Activated CD4-positive, alpha-beta T cell treated with anti-CD3 and anti-CD28 coated beads, Interleukin-2, Interleukin-6, amounts not matched to agents 100 ng/mL and 50 ng/mL, durations not matched to agents 16 hours and 8 hours (primary cell): ENCODE measurements around the gene CNIH1.
"Not testable (repeated sequence)": the region's sequence is repeated elsewhere in the genome, so short reads cannot be mapped to it uniquely, and the experiment has no call there.

ENCODE experiments used
- DNase-seq: peaks from one replicate; pipeline ENCODE4 v3.0.0-alpha.2; 2020

Gene CNIH1

DNA sequence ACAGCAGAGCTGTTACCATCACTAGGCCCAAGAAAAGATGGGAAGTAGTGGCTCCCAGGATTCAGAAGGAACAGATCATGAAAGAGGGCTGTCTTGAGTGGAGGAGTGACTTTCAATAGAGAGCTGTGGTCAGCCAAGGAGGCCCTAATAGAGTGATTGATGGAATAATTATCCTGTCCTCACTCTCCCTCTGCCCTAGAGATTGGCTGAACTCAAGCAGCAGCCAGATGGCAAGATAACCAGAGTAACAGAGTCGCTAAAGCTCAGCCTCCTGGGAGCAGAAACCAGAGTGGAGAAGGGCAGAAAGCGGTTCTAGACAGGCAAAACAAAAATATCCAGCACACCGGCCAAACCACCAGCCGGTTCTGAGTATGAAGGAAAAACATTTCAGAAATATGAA lies 24.5 kb upstream of the CNIH1 start:
- DNase-seq, result no peak

DNA sequence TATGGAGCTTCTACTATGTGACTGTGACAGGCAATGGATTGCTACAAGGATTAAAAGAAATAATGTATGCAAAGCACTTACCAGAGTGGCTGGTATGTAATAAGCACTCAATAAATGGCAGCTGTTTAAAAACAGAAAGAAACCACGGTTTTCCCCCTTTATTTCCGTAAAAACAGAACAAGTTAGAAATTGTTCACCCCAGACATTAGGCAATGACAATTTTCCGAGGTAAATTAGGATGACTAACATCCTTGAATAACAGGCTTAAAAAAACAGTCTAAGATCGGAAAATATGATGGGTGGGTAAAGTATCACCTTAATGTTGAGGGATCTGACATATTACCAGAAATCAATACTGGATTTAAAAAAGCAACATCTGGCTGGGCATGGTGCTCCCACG lies 20.9 kb upstream of the CNIH1 start:
- DNase-seq, result peak; percentile 3

DNA sequence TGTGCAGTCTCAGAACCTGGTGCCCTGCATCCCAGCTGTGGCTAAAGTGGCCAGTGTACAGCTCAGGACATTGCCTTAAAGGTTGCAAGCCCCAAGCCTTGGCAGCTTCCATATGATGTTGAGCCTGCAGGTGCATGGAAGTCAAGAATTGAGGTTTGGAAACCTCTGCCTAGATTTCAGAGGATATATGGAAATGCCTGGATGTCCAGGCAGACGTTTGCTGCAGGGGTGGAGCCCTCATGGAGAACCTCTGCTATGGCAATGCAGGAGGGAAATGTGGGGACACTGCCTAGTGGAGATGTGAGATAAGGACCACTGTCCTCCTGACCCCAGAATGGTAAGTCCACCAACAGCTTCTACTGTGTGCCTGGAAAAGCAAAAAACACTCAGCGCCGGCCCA lies 17.9 kb upstream of the CNIH1 start:
- DNase-seq, result no peak

DNA sequence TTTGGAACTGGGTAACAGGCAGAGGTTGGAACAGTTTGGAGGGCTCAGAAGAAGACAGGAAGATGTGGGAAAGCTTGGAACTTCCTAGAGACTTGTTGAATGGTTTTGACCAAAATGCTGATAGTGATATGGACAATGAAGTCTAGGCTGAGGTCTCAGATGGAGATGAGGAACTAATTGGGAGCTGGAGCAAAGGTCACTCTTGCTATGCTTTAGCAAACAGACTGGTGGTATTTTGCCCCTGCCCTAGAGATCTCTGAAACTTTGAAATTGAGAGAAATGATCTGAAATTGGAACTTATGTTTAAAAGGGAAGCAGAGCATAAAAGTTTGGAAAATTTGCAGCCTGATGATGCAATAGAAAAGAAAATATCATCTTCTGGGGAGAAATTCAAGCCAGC lies 17.4 kb upstream of the CNIH1 start:
- not testable (repeated sequence) for DNase-seq

DNA sequence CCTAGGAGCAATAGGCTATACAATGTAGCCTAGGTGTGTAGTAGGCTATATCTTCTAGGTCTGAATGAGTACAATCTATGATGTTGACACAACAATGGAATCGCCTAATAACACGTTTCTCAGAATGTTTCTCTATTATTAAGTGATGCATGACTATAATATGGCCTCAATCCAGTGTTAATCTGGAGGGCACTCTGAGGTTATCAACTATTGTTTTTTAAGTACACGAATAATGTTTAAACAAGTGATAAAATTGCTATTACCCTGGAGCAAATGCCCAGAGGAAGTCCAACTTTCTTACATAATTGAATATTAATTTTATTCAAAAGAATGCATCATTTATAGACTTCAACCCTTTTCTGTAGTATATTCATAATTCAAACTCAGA lies 16.4 kb upstream of the CNIH1 start:
- no peak for DNase-seq

DNA sequence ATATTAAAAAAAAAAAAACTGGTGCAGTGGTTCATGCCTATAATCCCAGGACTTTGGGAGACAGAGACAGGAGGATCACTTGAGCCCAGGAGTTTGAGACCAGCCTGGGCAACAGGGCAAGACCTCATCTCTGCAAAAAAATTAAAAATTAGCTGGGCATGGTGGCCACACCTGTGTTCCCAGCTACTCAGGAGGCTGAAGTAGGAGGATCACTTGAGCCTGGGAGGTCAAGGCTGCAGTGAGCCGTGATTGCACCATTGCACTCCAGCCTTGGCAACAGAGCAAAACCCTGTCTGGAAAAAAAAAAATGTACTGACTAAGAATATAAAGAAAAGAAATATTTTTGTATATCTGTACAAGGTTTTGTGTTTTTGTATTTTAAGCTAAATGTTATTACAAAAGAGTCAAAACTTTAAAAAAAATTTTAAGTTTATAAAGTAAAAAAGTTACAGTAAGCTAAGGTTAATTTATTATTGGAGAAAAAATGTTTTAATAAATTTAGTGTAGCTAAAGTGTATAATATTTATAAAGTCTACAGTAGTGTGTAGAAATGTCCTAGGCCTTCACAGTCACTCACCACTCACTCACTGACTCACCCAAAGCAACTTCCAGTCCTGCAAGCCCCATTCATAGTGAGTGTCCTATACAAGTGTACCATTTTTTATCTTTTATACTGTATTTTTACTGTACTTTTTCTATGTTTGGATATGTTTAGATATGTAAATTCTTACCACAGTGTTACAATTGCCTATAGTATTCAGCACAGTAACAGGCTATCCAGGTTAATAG lies 15.8 kb upstream of the CNIH1 start:
- DNase-seq, result not testable (repeated sequence)

DNA sequence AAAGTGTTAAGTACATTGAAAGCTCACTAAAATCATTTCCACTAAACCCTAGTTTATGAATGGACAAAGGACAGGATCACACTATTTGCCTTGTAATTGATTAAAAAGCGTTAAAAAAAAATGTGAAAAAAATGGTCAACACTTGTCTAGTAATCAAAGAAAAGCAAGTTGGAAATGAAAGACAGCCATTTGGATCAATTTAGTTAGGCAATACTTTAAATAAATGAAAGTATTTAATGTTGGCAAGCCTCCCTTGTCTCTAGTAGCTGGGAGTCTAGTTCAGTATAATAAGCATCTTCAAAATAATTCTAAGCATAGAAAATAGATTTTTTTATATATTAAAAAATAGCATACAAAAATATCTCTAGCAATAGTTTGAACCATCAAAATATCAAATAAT lies 14.2 kb upstream of the CNIH1 start:
- no peak for DNase-seq

DNA sequence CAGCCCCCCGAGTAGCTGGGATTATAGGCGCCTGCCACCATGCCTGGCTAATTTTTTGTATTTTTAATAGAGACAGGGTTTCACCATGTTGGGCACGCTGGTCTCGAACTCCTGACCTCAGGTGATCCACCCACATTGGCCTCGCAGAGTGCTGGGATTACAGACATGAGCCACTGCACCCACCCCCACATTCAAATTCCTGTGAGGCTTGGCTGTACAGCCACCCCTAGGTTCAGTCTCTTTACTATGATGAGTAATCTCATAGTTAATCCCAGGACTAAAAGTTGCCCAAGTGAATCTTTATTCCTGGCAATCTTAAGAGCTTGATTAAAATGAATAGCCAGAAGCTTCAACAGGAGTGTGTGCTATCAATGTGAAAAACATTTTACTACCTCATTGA lies 12.8 kb upstream of the CNIH1 start:
- not testable (repeated sequence) for DNase-seq

DNA sequence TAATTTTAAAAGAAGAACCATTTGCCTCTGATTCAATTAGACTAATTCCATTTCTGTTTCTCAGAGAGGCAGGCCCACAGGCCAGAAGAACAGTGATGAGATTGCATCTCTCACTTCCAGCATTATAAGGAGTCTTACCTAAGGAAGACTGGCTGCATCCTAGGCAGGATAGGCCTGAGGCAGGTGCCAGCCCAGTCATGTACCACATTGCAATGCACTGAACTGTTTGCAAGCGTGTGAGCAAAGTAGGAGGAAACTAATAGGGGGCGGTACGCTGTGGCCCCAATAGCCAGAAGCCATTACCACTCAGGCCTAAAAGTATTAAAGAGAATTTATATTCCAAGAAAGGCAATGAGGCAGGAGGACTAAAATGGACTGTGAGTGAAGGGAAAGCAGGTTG lies 12.1 kb upstream of the CNIH1 start:
- DNase-seq, result no peak

DNA sequence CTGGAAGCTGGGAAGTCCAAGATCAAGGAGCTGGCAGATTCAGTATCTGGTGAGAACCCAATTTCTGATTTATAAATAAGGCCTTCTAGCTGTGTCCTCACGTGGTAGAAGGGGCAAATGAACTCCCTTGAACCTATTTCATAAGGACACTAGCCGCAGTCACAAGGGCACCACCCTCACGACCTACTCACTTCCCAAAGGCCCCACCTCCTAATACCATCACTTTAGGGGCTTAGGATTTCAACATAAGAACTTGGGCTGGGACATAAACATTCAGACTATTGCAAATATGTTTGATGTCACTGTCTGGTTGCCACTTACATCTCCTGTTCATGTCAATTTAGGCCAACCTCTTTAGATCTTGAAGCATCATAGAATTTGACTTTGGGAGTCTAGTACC lies 10.8 kb upstream of the CNIH1 start:
- no peak for DNase-seq

DNA sequence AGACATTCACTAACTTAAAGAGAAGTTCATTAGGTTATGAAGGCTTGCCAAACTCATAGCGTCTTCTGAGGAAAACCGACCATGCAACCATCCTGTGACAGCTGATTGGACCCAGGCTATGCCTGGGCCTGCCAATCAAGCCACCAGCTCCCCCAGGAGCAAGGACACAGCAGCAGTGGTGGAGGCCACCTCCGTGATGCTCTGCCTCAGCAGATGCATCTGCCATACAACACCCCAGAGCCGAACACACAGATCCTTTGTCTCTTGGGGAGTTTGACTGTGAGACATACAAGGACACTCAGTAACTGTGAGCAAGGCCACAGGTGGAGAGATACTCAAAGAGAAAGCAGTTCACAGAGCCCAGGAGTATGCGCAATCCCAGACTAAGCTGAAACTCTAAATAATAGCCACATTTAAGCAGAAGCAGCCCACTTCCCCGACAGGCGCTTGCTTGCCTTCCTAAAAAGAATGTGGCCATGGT lies 10.0 kb upstream of the CNIH1 start:
- no peak for DNase-seq

DNA sequence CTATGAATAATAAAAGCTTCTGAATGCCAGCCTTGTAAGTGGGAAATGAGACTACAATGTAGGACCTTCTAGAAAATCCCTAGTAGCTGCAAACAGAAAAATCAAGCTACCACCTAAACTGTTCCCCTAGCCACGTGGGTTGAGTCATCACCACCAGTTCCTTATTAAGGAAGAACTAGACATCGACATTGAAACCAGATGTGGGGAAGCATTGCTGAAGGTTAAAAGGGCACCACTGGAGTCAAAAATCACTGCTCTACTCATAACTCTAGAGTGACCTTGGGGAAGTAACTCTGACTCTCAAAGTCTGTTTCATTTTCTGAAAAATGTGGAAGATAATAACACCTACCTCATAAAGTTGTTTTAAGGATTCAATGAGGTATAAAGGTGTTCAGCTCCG lies 9.4 kb upstream of the CNIH1 start:
- peak; percentile 21 for DNase-seq

DNA sequence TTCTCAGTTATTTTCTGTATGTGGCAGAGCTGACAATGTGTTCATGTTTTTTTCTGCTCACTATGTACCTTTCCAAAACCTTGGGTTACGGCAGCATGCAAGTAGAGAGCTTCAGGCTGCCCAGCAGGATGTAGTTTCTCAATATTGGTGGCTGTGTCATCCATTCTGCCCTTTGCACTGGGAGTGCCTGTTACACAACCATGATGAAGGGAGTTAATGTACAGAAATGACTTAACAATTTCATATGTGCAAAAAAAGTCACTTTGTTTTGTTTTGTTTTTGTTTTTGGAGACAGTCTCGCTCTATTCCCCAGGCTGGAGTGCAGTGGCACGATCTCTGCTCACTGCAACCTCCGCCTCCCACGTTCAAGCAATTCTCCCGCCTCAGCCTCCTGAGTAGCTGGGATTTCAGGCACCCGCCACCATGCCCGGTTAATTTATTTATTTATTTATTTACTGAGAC lies 6.1 kb upstream of the CNIH1 start:
- peak; percentile 12 for DNase-seq

DNA sequence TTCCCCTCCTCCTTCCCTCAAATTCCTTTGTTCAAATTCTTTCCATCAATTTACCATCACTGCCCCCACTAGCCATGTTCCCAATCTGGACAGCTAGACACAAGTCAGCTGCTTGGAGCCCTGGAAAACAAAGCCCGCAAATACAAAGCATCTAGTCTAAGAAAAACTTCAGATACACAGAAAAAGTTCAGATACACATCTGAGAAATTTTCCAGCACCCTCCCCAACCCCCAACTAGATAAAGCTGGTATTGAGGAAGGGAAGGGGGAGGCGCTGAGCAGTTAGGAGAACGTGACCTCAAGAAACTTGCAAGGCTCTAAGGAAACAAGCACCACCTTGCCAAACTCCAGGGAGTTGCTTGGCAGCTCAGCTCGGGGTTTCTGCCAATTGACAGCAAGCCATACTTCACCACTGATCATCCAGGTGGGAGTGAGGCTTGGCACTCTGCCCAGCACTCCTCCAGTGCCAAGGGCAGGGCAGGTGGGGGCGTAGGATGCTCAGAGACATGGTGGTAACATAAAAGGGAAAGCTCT lies 5.1 kb upstream of the CNIH1 start:
- no peak for DNase-seq

DNA sequence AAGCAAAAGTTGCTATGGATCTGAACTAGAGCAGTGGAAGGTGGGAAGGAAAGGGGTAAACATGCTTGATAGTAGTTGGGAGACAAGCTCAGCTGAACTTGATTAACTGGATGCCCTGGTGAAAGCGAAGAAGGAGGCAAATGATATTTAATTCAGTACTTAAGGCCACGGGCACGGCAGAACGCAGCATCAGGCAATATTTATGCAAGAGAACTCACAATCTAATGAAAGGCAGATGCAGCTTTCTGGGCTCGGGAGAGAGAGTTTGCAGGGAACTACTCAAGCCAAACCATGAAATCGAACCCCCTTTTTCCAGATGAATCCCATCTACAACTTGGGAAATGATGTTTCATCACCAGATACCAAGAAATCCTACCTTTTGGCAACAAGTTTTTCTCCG lies 3.5 kb upstream of the CNIH1 start:
- DNase-seq, result no peak

DNA sequence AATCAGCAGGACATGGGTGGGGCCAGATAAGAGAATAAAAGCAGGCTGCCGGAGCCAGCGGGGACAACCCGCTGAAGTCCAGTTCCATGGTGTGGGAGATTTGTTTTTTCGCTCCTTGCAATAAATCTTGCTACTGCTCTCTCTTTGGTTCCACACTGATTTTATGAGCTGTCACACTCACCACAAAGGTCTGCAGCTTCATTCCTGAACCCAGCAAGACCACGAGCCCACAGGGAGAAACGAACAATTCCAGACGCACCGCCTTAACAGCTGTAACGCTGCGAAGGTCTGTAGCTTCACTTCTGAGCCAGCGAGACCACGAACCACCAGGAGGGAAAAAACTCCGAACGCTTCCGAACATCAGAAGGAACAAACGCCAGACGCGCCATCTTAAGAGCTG lies 2.8 kb upstream of the CNIH1 start:
- no peak for DNase-seq

DNA sequence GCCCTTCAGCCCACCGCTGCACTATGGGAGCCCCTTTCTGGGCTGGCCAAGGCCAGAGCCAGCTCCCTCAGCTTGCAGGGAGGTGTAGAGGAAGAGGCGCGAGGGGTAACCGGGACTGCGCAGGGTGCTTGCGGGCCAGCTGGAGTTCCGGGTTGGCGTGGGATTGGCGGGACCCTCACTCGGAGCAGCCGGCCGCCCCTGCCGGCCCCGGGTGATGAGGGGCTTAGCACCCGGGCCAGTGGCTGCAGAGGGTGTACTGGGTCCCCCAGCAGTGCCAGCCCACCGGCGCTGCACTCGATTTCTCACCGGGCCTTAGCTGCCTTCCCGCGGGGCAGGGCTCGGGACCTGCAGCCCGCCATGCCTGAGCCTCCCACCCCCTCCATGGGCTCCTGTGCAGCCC lies 1.8 kb upstream of the CNIH1 start:
- DNase-seq, result not testable (repeated sequence)

DNA sequence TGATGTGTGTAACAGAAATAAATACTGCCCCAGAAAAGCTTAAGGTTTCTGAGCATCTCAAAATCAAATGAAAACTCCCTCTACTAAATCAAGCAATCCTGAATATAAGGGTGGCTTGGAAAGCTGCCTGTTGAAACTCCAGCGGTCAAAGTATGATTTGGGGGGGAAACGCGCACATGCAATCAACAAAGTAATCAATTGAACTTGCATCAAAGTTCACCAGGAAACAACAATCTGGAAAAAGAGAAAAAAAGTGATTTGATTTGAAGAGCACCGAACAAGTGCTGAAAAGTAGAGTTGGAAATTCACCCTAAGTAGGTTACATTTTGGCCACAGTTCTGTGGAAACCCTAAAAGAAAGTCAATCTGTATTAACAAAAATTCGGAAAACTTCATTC lies 700 bp downstream of the CNIH1 start:
- no peak for DNase-seq

DNA sequence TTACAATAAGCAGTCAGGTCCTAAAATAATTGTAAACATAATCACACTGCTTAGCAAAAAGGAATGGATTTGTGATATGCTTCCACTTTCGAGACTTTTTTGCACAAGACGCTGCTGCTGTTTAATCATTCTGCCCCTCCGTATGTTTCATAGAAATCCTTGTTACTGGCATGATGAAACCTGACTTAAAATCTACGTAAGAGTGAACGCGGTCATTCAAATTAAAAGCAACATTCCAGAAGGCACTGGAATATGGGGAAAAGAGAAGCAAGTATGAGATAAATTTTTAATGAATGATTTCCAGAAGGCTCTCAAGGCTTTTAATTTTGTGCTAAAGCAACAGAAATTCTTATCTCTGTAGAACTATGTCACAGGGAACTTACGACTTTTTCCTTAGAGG lies 1.1 kb downstream of the CNIH1 start:
- DNase-seq, result no peak

DNA sequence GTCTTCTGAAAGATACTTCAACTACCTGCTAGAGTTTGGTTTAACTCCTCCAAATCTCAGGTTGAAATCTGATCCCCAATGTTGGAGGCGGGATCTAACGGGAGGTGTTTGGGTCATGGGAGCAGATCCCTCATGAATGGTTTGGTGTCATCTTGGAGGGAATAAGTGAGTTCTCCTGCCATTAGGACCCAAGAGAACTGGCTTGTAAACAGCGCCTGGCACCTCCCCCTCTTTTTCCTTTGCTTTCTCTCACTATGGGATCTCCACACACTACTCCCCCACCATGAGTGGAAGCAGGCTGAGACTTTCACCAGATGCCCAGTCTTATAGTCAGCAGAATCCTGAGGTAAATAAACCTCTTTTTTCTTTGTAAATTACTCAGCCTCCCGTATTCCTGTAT lies 2.5 kb downstream of the CNIH1 start:
- DNase-seq, result no peak

DNA sequence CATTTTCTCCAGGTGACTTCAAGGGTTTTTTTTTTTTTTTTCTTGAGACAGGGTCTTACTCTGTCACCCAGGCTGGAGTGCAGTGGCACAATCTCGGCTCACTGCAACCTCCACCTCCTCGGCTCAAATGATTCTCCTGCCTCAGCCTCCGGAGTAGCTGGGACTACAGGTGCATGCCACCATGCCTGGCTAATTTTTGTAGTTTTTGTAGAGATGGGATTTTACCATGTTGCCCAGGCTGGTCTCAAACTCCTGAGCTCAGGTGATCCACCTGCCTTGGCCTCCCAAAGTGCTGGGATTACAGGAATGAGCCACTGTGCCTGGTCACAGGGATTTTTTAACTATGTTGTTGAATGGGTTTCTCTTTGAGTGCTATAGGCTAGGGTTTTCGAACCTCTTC lies 3.2 kb downstream of the CNIH1 start:
- not testable (repeated sequence) for DNase-seq

DNA sequence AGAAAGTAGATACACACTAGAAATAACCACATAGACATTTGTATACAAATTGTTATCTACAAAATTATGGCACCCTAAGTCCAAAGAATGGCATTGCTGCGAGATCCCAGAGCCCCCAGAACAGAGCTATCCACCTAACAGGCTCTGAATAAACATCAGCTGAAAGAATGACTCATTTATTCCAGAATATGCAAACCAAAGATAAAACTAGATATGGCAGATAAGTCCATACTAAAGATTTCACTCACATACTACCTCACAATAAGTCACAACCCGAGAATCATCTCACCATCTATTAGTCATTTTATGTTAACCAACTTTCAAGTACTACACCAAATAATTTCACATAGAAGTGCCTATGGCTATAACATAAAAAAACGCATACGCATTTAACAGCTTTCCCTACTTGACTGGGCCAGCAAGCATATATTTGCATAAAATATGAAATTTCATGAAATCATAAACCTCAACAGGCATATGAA lies 5.6 kb downstream of the CNIH1 start:
- peak; percentile 80 for DNase-seq

DNA sequence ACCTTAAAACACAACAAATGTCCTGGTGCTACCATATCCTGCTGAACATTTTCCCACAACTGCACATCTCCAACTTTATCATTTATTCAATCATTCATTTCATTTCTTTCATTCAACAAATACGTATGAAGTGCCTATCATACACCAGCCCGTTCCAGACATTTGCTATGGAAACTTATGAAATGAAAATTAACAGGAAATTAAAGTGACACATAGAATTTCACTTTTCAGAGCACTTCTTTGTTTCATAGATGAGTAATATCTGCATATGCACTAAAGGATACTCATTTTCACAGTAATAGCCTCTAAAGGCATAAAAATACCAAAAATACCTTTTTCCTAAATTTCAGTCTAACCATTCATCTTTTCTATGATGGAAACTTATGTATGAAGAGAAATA lies 12.6 kb downstream of the CNIH1 start:
- peak; percentile 8 for DNase-seq

DNA sequence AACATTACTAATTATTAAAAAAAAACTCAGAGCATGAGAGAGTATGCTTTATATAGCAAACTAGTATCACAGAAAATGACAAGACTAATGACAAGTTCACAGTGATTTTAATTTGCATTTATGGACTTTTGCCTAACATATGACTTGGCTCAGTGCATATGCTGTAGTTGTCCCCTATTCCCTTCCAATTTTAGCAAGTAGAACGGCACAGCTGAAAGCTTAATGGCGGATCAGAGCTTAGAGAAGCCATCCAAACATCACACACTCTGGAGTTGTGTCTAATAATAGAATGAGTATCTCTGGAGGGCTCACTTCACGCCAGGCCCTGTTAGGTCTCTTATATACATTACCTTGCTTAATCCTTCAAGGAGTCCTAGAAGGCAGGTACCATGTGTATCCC lies 13.3 kb downstream of the CNIH1 start:
- no peak for DNase-seq
